Stomach (tissue), 4 donors: ENCODE data around the gene ADIRF.

Experiments
- POLR2A ChIP-seq, 4 donors: fragments of 450-650 bp; IDR thresholded peaks; one replicate each; pipeline ENCODE4 v1.6.1; 2016; ENCODE audit warnings: antibody characterized with exemption in 4 of 4, control low read depth in 2 of 4, mild to moderate bottlenecking in 1 of 4, moderate library complexity in 1 of 4
- POLR2AphosphoS5 ChIP-seq, 3 donors: sonication (generic); formaldehyde crosslinking; IDR thresholded peaks; one replicate each; pipeline ENCODE4 v1.6.1; 2016; ENCODE audit warnings: antibody characterized with exemption in 3 of 3
- TF ChIP-seq, protein P1 (sequence below), 7 experiments: fragments of 450-650 bp in 4 of 7; fragments of 200-600 bp in 3 of 7; sonication (generic) in 3 of 7; IDR thresholded peaks; one replicate each; pipeline ENCODE4 v1.5.1; 2016 to 2019; ENCODE audit warnings: antibody characterized with exemption in 7 of 7, control low read depth in 2 of 7, mild to moderate bottlenecking in 1 of 7

DNA sequence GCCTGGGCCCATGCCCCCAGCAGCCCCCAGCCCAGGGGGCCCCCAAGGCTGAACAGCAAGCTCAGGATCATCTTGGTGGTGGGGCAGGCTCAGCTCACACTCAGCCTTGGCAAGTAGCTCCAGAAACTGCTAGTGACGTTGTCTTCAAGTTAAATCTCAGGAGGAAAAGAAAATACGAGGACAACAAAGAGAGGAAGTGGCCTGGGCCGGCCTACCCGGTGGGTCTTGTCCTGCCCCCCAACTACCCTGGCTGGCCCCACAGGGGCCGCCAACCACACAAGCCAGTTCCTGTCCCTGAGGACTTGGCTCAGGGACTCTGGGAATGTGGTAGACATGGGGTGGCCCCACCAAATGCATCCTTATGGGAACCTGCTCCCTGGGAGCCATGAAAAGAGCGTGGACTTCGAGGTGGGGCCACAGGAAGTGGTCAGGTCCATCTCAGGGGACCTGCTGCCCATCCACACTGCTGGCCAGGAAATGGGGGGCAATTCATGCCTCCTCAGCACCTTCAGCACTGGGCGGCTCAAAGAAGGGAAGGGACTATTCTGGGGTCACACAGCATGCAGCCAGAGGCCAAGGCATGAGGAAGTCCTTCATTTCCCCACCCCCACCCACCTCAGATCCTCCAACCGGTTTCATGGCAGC, 10.7 kb upstream of the ADIRF start, which contains the start of gene MMRN2:
- TF ChIP-seq, protein P1, sequence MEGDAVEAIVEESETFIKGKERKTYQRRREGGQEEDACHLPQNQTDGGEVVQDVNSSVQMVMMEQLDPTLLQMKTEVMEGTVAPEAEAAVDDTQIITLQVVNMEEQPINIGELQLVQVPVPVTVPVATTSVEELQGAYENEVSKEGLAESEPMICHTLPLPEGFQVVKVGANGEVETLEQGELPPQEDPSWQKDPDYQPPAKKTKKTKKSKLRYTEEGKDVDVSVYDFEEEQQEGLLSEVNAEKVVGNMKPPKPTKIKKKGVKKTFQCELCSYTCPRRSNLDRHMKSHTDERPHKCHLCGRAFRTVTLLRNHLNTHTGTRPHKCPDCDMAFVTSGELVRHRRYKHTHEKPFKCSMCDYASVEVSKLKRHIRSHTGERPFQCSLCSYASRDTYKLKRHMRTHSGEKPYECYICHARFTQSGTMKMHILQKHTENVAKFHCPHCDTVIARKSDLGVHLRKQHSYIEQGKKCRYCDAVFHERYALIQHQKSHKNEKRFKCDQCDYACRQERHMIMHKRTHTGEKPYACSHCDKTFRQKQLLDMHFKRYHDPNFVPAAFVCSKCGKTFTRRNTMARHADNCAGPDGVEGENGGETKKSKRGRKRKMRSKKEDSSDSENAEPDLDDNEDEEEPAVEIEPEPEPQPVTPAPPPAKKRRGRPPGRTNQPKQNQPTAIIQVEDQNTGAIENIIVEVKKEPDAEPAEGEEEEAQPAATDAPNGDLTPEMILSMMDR (IDR thresholded peaks at IDR 0.05) = no peak
- TF ChIP-seq POLR2A (IDR thresholded peaks at IDR 0.05) (no peak), POLR2AphosphoS5 (IDR thresholded peaks at IDR 0.05) (peak in 1 of 3 donors; percentile 7)
